Activated effector memory CD4-positive, alpha-beta T cell treated with Interleukin-2 at 50 U/mL for 16 hours (primary cell): ENCODE measurements around the gene TNIP2.

Source experiments
- DNase-seq: peaks from one replicate; pipeline ENCODE4 v3.0.0-alpha.2; 2020

Gene TNIP2, protein sequence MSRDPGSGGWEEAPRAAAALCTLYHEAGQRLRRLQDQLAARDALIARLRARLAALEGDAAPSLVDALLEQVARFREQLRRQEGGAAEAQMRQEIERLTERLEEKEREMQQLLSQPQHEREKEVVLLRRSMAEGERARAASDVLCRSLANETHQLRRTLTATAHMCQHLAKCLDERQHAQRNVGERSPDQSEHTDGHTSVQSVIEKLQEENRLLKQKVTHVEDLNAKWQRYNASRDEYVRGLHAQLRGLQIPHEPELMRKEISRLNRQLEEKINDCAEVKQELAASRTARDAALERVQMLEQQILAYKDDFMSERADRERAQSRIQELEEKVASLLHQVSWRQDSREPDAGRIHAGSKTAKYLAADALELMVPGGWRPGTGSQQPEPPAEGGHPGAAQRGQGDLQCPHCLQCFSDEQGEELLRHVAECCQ

DNA sequence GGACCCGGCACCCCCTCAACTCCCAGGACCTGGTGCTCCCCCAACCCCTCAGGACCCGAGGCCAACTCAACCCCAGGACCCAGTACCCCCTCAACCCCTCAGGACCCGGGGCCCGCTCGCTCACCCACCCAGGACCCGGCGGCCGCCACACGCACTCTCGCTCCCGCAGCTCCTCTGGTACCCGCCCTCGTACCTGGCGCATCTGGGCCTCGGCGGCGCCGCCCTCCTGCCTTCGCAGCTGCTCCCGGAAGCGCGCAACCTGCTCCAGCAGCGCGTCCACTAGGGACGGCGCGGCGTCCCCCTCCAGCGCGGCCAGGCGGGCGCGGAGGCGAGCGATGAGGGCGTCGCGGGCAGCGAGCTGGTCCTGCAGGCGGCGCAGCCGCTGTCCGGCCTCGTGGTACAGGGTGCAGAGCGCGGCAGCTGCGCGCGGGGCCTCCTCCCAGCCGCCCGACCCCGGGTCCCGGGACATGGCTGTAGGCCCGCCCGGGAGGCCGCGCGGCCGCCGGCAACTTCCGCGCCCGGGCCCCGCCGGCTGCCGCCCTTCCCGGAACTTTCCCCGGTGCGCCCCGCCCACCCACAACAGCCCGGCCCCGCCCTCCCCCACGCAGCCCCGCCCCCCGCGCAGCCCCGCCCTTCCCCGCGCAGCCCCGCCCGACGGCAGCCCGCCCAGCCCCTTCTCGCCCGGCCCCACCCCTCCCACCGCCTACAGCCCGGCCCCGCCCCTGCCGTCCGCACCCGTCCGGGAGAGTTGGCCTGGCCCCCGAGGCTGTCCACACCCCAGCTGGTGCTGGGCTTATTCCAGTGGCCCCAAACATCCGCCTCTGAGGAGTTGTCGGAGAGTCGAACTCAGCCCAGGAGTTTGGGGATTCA lies at the start of gene TNIP2:
TNIP2 (minus strand) TSS at position 516 of the 870 bp plus-strand sequence; CDS start at position 469, 47 bp downstream.
- peak; percentile 73 for DNase-seq

DNA sequence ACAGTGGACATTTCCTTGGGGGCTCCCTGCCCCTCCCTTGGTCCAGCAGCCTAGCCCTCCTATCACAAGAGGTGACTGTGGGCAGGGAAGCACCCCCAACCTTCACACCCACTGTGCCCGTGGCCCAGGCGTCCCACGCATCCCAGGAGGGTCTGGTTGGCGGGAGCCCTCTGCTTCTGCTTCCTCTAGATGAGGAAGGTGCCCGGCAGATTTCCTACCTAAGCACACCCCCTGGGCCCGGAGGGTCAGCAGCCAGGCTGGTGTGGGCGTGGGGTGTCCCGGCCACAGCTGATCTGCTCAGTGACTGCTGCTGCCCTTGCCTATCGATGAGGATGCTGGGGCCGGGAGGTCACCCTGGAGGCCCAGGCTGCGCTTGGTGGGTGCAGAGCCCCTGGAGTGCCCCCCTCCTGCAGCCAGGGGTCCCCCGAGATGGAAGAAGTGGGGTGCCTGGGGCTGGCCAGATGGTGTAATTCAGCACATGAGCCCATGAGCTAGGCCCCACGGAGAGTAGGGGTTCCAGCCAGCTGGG lies 48.9 kb upstream of the TNIP2 start:
- no peak for DNase-seq

DNA sequence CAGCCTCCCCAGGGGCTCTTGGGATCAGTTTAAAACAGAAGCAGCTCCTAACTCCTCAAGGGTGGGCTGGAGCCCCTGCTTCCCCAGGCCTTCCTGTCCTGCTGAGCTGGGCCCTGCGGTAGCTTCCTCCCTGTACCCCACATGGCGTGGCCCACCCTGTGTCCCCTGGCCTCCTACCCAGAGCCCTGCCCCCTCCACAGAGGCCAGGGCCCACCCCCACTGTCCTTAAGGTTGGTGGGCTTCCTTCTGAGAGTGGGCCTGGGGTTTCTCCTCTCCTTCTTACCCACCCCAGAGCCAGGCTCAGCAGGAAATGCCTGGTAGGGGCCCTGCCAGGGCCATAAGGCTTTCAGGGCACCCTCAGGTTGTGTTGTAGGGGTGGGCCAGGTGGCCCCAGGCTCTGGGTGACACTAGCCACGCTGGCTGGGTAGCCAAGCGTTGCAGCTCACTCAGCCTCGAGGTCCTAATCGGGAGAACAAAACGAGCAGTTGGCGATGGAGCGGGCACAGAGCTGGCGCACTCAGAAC lies 48.4 kb upstream of the TNIP2 start:
- no peak for DNase-seq

DNA sequence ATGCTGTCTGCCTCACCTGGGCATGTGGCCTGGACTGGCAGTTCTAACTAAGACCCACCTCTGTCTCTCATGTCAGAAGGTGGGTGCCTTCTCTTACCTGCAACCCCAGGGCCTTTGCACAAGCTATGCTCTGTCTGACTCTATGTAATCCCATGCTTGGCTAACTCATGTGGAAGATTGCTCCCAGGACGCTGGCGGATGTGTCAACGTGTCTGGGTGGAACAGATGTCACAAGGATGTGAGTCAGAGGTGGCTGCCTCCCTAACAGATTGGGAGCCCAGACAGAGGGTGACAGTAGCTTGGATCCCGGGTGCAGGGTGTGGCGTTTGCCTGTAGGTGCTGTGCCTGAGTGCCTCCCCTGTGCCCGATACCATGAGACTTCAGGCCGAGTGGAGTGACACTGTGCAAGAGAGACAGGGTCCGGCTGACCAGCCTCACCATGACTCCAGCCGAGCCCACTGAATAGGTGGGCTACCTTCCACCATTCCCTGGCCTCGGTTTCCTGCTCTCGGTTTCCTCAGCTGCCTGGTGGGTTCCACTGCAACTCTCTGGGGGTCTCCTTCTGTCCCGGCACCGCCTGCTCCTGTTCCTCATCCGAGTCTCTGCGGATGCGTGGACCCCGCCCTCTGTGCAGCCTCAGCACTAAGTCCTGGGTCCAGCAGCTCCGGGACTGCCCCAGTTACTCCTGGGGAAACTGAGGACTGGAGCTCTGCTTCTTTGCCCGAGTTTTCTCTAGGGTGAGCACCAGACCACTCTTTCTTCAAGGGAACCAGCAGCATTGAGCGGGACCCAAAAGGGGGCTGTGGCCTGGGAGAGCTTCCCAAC lies 47.7 kb upstream of the TNIP2 start:
- DNase-seq = no peak

DNA sequence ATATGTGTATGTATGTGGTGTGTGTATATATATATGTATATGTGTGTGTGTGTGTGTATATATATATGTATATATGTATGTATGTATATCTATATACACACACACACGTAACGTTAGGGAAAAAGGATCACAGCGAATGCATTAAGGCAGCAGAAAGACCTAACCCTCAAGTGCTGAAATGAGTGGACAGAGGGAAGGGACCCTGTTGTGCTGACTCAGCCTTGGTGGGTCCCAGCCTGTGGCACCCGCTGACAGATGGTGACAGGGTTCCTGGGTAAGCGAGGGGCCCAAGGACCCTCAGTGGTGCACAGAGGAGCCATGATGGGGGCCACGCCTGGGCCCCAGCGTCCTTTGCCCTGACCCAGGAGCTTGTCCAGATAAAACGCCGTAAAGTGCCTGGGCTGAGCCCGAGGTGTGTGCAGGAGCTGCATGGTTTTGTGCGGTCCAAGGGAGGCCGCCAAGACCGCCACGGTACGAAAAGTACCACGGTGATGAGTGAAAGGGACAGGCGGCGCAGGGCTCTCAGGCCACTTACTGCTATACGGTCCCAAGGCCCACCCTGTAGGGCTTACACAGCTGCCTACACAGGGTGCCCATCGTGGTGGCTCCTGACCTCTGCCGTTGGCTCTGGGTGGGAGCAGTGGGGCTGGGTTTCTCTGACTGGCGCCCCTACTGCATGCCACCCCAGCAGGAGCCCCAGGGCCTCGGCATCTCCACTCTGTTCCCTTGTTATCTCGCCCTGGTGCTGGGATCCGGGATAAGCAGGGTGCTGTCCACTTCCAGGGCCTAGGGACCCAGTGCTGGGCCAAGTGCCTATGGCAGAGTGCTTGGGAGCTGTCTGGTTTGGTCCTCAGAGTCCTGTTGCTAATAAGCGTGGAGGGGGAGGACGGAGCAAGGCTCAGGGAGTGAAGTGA lies 46.7 kb upstream of the TNIP2 start:
- no peak for DNase-seq

DNA sequence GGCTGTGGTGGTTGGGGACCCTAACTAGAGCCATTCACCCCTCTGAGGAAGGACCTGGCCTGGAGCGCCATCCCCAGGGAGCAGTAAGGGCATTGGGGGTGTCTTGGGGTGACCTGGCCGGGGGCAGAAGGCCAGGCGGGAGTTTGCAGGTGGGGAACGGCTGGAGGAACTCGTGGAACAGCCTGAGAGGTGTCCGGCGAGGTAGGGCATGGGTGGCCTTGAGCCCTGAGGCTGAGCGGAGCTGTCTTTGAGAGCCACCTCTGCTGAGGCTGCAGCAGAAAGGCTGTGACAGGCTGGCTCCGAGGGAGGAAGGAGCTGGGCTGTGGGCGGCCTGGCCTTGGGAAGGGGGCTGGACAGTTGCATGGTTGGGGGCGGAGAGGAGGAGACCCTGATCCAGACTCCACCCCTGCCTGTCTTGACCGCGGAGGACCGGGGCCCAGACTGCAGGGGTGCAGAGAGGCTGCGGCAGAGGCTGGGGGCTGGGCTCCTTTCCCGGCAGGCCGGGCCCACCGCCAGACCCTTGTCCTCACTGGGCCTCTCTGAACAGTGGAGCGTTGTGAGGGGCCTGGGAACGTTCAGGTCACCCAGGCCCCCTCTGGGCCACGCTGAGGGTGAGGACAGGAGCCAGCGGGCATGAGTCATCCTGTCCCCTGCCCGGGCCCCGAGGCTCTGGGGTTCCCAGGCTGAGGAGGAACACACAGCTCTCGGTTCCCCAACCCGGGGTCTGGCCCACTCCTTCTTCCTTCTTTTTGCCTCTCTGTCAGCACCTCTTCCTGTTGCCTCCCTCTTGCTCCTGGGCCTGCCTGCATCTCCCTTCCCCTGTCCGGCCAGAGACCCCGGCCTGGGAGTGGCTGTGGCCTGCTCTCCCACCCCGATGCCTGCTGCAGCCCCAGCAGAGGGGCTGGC lies 44.8 kb upstream of the TNIP2 start:
- DNase-seq = no peak

DNA sequence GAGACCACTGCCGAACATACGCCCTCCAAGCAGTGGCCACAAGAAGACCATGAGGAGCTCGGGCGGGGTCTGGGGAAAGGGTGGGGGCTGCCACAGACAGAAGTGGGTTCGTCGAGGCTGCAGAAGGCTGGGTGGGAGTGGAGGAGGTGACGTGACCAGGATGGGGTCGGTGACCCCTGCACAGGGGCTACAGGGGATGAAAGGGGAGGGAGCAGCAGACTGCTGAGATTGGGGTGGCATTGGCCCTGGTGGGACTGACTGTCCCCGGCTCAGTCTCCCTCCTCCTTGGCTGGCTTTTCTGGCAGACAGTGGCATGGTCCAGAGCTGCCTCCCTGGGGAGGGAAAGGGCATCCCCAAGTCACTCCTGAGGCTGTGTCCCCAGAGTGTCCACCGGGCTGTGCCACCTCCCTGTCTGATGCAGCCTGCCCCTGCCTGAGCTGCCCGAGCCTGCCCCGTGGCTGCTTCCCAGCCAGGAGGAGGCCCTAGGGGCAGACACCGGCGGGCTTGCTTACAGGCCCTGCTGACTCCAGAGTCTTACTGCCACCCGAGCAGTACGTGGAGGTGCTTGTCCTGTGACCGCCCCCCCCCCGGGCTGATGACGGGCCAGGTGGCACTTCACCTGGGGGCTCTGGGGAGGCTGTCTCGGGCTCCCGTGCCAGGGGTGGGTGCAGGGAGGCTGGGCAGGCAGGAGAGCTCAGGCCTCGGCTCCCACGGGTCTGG lies 44.0 kb upstream of the TNIP2 start:
- no peak for DNase-seq

DNA sequence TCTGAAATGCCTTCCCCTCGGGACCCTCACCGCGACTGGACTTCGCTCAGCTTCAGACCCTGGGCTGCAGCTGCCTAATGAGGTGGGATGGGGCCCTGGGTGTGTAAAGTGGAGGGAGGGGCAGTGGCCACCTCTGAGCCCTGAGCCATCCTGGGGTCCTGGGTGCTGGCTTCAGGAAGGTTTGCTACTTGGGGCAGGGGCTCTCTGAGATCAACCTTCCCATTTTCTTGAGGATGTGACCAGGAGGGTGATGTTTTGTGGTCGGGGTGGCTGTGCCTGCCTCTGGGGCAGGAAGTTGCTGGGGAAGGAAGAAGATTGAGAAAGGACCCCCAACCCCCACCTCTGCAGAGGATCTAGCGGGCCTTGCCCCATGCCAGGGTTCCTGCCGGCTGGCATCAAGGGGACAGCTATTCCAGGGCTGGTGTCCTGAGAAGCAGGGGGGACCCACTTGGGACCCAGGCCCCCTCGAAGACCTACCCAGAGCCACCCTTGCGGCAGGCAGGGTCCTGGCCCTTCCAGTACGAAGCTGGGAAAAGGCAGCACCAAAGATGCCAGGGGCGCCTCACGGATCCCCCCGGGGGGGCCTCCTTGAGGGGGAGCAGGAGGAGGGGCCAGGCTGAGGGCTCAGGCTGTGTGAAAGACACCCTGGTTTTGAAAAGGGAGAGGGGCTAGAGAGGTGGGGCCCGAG lies 43.2 kb upstream of the TNIP2 start:
- DNase-seq = no peak

DNA sequence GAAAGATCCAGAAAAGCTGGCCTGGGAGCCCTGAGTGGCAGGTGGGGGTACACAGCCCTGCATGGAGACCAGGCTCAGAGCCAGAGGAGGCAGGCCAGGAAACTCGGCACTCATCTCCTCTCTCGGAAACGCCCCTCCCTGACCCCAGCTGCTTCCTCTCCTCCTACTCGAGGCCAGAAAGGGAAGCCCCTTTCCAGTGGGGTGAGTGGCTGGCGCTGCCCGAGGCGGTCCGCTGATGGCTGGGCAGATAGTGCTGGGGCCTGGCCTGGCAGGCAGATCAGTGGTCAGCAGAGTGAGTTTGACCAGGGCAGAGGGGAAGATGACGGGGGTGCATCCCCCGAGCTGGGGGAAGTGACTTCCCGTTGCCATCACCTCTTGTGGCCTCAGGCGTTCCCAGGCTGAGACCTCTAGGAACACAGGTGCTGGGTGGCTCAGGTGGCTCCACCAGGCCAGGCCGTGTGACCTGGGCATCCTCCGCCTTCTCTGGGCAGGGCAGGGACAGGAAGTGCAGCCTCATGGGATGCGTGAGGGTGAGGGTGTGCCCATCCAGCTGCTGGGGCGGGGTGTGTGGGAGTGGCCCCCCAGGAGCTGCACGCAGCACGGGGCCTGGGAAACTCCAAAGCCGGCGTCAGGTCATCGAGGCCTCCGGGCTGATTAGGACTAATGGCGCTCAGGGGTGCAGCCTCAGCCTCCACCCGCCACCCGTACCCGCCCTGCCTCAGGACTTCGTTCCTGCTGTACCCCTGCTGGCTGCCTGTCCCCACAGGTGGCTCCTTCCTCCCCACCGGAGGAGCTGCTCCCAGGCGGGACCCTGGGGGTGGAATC lies 42.5 kb upstream of the TNIP2 start:
- peak; percentile 34 for DNase-seq

DNA sequence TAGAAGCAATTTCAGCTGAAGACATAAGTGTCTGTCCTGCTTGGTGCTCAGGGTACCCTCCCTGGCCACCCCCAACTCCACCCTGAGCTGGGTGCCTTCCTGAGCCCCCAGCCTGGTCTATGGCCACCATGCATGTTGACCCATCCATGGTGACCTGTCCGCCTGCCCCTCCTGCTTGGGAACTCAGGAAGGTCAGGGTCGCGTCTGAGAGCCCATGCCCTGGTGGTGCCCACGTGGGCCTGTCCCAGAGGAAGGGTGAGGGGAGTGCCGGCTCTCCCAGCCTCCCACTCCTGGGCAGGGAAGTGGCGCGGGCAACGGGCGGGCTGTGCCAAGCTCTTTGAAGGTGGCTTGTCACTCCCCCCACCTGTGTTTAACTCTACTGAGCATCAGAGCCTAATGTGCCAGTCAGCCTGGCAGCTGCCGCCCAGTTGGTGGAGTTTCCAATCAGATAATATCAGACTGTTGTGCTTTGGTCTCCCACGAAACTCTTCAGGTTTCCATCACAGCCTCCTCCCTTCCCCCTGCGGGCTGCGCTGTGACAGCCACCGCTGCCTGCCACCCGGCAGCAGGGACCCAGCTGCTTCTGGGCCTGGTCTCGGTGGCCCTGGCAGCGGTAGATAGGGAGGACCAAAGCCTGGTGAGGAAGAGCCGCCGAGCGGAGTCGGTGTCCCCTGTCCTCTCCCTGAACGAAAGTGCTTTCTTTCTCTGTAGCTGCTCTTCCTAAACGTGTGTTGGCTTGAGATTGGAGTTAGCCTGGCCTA lies 41.6 kb upstream of the TNIP2 start:
- DNase-seq = no peak

DNA sequence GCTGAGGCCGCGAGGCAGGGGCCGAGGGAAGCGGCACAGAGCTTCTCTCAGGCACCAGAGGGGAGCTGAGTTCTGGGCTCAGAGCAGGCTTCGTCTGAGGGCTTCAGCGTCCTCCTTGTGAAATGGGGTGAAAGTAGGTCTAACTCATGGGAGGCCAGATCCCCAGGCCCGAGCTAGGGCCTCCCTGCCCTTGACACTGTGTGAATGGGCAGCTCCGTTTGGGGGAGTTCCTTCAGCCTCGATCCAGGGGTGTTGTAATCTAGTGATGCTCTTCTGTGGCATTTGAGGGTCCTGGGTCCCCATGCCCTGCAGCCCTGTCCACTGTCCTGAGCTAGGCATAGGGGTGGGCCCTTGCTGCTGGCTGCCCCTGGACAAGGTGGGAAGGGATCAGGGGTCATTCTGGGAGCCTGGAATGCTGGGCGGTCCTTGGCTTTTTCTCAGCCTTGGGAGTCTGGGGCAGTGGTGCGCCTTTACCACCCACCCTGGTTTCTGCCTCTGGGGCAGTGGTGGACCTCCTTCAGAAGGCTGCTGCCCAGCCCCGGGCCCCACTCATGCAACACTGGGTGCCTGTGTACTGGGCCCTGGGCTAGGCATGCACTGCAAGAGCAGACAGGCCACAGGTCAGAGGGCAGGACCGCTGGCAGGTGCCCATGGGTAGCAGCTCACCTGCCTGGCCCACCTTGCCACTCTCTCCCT lies 40.9 kb upstream of the TNIP2 start:
- no peak for DNase-seq

DNA sequence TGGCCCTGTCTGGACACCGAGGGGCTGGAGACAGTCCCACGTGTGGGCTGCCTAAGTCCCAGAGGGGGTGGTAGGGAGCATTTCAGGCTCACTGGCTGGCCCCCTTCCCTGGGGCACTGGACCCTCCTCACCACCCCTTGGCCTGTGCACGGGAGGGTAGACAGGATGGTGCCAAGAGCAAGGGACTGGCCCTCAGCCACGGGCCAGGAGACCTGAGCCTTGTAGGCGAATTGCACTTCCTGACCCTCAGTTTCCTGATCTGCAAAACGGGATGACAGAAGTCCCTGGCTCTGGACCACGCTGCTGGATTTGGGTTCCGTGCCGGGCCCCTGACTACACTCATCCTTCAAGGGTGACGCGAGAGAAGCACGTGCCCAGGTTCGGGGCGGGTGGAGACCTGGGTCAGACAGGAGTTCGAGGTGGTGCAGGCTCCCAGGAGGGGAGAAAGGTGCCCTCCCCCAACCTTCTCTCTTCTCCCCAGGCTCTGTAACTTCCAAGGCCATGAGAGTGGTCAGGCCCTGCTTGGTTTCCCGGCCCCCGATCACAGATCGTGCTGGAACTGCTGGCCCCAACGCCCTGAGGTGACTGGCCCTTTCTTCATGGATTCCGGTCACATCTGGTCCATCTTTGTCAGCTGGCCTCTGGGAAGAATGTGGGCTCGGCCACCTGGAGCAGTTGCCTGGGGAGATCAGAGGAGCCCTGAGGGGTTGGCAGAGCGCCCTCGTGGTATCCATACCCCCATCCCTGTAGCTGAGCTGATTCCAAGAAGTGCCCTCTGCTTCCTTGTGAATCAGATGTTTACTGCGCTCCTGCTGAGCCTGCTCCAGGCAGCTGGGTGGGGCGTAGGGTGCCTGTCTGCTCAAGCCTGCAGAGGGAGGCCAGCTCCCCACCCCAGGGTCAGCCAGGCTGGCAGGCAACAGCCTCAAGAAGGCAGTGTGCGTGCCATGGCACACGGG lies 40.0 kb upstream of the TNIP2 start:
- DNase-seq = no peak

DNA sequence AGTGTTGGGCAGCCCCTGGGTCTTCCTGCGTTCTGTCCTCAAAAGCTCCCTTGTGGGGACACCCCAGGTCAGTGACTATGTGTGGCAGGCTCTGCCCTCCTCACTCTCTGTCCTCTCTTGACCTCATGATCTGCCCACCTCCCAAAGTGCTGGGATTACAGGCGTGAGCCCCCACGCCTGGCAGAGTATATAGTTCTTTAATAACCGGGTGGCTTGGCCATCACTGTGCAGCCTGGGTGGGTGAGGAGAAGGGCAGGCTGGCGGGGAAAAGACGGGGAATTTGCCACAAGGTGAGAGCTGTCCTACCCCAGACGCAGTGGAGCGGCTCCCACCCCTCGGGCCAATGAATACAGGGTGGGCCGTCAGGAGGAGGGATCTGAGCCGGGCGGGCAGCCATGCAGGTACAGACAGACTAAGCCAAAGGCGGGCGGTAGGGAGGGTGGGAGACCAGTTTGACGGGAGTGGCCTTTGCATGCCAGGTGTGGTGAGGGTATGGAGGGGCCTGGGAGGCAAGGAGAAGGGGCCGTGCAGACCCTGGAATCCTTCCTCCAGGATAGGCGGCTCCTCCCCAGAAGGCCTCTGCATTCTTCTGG lies 39.3 kb upstream of the TNIP2 start:
- DNase-seq = no peak

DNA sequence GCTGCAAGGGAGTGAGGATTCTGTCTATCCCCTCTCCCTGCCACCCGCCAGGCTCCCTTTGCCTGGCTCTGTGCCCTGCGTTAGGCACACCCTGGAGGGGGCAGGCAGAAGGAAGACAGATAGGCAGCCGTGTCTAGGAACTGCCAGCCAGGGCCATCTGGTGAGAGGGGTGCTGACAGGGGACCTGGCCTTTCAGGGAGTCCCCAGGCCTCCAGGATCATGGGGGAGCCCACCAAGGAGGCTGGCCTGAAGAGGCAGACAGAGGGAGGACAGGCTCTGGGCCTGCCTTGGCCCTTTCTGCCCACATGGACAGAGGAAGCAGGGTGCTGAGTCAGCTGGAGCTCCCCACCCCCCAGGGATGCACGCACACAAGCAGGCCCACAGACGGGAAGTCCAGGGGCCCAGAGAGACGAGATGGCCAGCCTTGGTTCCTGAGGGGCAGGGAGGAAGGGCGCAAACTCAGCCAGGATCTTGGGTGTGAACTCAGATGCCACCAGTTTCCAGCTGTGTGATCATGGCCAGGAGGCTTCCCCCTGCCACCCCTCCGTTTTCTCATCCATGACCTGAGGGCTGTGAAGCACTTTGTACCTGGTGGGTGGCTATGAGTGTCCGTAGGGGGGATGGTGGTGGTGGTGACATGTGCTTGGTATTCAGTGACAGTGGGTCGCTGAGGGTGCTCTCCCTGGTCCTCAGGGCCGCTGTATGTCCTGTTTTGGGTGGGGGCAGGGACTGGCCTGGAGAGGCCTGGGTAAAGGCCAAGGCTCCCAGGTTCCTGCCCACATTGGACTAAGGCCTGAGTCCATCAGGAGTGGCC lies 38.6 kb upstream of the TNIP2 start:
- DNase-seq = no peak
